H1 (cell line): ENCODE measurements around the gene LCLAT1. TPM values are rescaled to one million over a fixed set of nuclear protein-coding genes. Genes with fewer than 3 reads are reported as not detected.

Source experiments
- KDM5A ChIP-seq: fragments of 200-600 bp; IDR thresholded peaks from 2 replicates; pipeline ENCODE4 v1.7.1; 2012; ENCODE audit warnings: mild to moderate bottlenecking, low read length, inconsistent platforms, mixed read lengths
- PHF8 ChIP-seq: fragments of 200-600 bp; sonication (generic); conservative IDR thresholded peaks from 2 replicates; pipeline ENCODE4 v1.7.1; 2012; ENCODE audit warnings: low read depth, mild to moderate bottlenecking, inconsistent platforms, low read length, moderate library complexity
- polyA plus RNA-seq, 7 experiments: library from polyadenylated mRNA; depleted of rRNA in 3 of 7; stranded (reverse) in 5 of 7; unstranded in 2 of 7; fragments of >200 nt in 5 of 7; fragments of 200-250 nt in 2 of 7; gene quantifications; 1 replicate in 5 of 7; 2 replicates in 1 of 7; 4 replicates in 1 of 7; pipeline versions ENCODE4 v1.2.1 to v1.2.3, GENCODE V29; 2011 to 2013; ENCODE audit warnings: missing spikeins in 2 of 7, mixed read lengths in 2 of 7
- total RNA-seq: library from RNA; stranded (reverse); fragmentation: NEBNext Ultra II Directional; extraction: Animal tissue kit (Norgen Biotek cat#: 25700); gene quantifications from 2 replicates; pipeline ENCODE4 v1.2.1, GENCODE V29; 2021
- TF ChIP-seq, protein P1 (sequence below): IDR thresholded peaks from 2 replicates; pipeline ENCODE4 v1.6.1; 2012; ENCODE audit warnings: low read length, inconsistent platforms

The LCLAT1 gene
- total and polyA plus RNA-seq, 2 of the 8 experiments (the other 6 are each of a cell fraction or from before 2014, with no cell fraction given) = 7.6 to 22.0 TPM

DNA sequence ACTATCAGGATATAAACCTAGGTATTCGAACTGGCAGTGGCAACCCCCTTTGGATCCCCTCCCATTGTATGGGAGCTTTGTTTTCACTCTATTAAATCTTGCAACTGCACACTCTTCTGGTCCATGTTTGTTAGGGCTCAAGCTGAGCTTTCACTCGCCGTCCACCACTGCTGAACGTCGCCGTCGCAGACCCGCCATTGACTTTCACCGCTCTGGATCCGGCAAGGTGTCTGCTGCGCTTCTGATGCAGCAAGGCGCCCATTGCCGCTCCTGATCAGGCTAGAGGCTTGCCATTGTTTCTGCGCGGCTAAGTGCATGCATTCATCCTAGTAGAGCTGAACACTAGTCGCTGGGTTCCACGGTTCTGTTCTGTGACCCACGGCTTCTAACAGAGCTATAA lies 69.1 kb downstream of the LCLAT1 start (continued):
- TF ChIP-seq KDM5A (no peak), PHF8 (no peak)
- TF ChIP-seq, protein P1, sequence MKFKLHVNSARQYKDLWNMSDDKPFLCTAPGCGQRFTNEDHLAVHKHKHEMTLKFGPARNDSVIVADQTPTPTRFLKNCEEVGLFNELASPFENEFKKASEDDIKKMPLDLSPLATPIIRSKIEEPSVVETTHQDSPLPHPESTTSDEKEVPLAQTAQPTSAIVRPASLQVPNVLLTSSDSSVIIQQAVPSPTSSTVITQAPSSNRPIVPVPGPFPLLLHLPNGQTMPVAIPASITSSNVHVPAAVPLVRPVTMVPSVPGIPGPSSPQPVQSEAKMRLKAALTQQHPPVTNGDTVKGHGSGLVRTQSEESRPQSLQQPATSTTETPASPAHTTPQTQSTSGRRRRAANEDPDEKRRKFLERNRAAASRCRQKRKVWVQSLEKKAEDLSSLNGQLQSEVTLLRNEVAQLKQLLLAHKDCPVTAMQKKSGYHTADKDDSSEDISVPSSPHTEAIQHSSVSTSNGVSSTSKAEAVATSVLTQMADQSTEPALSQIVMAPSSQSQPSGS = no peak
